Left ventricle myocardium superior (tissue), 1 donor: Measurements from ENCODE around the gene FLVCR2. TPM values are rescaled to one million over a fixed set of nuclear protein-coding genes. Genes with fewer than 3 reads are reported as not detected.
A peak's percentile ranks its signal among the peaks of the same experiment; 100 is the strongest.

Experiments used
- ATAC-seq: fragments of 200-7000 bp; cut with Tn5 transposase; one replicate; pipeline ENCODE4 v1.9.1; 2020; ENCODE audit warnings: mild to moderate bottlenecking, moderate library complexity
- DNase-seq: peaks from one replicate; pipeline ENCODE4 v3.0.0-alpha.2; 2020
- intact Hi-C: fragments of 100-400 bp; cut with micrococcal nuclease; formaldehyde crosslinking; loops from one replicate; pipeline ENCODE4 v1.11.0; 2022
- total RNA-seq: library from RNA; stranded (reverse); fragmentation: NEBNext Ultra II Directional; extraction: Animal tissue kit (Norgen Biotek cat#: 25700); gene quantifications from one replicate; pipeline ENCODE4 v1.2.1, GENCODE V29; 2021
- donor health status: DM: no; HTN: yes; CAD: no; lungs with severe emphysema.

FLVCR2 gene
- total RNA-seq, 1 donor from 2014 or later = 5.6 TPM

- DNase-seq (no peak), ATAC-seq (peak; percentile 26)
- intact Hi-C loops = no loop called here
Measured at GRCh38 chr14:75619548-75619947, 41.1 kb downstream of the FLVCR2 start.

GRCh38 chr14:75625034-75625433 is 46.6 kb downstream of the FLVCR2 start:
- ATAC-seq (no peak), DNase-seq (no peak)
- intact Hi-C loops = no loop called here

GRCh38 chr14:75626396-75626795 is 48.0 kb downstream of the FLVCR2 start:
- no peak for ATAC-seq
- intact Hi-C loops = no loop called here
- no peak for DNase-seq

- ATAC-seq = peak; percentile 51
- intact Hi-C loops = no loop called here
Measured at GRCh38 chr14:75626863-75627262, 48.4 kb downstream of the FLVCR2 start.

DNA sequence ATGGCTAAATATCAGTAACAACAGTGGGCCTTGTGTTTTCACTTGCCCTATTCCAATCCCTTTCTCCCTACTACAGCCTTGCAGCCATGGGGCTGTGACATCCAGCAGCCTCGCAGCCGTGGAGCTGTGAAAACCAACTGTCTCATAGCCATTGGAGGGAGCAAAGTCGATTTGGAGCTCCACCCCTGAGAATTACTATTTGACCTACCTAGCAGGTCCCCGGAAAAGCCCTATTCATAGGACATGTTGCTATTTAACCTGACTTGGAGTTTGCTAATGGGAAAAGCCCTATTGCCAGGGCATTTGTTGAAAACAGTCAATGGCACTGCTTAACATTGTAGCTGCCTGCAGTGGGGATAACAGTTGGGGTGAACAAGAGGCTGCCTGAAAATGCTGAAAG is 49.0 kb downstream of the FLVCR2 start:
- no peak for DNase-seq
- ATAC-seq = no peak
- intact Hi-C loops = no loop called here

More at GRCh38 chr14:75626863-75627262, 48.4 kb downstream of the FLVCR2 start:
- DNase-seq = no peak

DNA sequence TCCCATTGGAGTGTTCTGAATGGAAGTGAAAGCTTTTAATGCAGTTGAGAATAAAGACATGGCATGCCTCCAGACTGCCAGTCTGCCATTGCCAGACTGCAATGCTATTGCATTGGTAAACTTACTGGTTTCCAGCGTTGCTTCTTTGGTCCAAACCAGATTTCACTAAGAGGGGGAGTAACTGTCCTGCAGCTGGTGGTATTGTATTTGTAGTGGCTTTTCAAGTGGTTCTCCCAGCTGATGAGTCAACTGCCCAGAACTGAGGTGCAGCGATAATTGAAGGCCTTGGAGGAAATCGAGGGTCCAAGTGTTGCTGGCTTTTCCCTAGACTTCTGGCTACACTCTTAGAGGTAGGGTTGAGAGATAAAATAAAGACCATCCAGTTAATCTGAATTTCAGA is 50.4 kb downstream of the FLVCR2 start:
- intact Hi-C loops = no loop called here
- no peak for ATAC-seq
- DNase-seq = no peak

DNA sequence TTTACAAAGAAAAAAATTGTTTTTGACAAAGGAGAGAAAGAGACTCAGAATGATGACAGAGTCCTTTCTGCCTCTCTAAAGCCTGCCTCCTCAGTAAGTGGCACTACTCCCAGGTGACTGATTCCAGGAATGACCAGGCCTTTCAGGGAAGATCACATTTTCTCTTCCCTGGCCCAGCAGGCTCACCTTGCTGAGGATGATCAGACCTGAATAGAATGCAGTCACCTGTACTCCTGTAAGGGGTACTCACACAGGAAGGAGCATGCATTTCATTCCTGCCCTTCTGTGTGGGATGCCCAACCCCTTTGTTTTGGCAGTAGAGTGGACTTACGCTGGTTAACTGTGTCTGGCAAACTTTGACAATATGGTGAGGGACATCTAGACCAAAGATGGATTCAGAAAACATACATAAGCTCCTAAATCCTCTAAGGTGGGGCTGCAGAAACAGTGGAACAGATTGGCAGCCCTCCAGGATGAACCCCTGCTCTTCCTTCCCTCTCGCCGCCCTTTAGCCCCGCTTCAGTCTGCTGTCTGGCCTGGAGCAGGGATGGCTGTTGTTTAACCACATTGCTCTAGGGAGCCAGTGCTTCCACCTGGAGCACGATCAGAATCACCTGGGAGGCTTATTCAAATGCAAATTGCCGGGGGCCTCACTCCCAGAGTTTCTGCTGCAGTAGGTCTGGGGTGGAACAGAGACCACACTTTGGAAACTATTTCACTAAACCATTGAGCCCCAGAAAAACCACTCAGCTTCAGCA is 52.5 kb downstream of the FLVCR2 start:
- DNase-seq (no peak), ATAC-seq (no peak)
- intact Hi-C loops = no loop called here

DNA sequence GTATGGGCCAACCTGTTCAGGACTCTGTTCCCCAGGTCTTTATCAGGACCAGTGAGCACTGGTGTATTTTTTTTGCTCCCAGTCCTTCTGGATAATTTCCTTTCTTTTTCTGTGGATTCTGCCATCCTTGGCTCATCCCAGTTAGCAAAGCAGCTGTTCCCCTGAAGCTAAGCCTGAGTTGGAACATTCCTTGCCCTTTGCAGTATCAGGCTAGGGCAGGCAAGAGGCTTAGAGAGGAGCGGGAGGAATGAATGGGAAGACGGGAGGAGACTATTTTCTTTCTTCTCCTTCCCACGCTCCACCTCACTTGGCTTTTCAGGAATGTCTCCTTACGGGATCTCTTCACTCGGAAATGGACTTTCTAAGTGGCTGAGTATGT is 53.0 kb downstream of the FLVCR2 start:
- intact Hi-C loops = no loop called here
- DNase-seq (no peak), ATAC-seq (no peak)

- DNase-seq (no peak), ATAC-seq (no peak)
- intact Hi-C loops = no loop called here
Measured at GRCh38 chr14:75634848-75635247, 56.4 kb downstream of the FLVCR2 start.

- intact Hi-C loops = no loop called here
- DNase-seq (no peak), ATAC-seq (no peak)
Measured at GRCh38 chr14:75636100-75636692, 57.8 kb downstream of the FLVCR2 start.

DNA sequence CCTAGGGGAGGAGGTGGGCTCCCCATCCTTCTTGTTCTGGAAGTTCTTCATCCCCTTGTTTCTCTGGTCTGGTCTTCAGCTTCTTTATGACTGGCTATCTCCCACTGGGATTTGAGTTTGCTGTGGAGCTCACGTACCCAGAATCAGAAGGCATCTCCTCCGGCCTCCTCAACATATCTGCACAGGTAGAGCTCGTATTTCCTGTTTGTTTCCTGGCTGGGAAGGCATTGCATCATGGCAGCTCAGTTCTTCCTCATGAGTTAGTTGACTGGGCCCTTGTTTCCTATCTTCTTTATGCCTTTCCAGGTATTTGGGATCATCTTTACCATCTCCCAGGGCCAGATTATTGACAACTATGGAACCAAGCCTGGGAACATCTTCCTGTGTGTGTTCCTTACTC is 62.5 kb downstream of the FLVCR2 start:
- intact Hi-C loops = no loop called here
- DNase-seq = no peak
- no peak for ATAC-seq

GRCh38 chr14:75643985-75644384 is 65.6 kb downstream of the FLVCR2 start:
- intact Hi-C loops = no loop called here
- ATAC-seq (no peak), DNase-seq (no peak)

- intact Hi-C loops = no loop called here
- no peak for DNase-seq
Measured at GRCh38 chr14:75645056-75645455, 66.6 kb downstream of the FLVCR2 start.

GRCh38 chr14:75646762-75647161 is 68.3 kb downstream of the FLVCR2 start:
- intact Hi-C loops = no loop called here

More at GRCh38 chr14:75645056-75645455, 66.6 kb downstream of the FLVCR2 start:
- no peak for ATAC-seq

GRCh38 chr14:75647640-75648039 is 69.2 kb downstream of the FLVCR2 start:
- DNase-seq (peak; percentile 45), ATAC-seq (peak; percentile 69)
- intact Hi-C loops = loop anchor here (2.0 kb wide), 1 partner anchor 71 kb away; no protein-coding TSS in a partner anchor

More at GRCh38 chr14:75646762-75647161, 68.3 kb downstream of the FLVCR2 start:
- ATAC-seq = no peak
- no peak for DNase-seq

DNA sequence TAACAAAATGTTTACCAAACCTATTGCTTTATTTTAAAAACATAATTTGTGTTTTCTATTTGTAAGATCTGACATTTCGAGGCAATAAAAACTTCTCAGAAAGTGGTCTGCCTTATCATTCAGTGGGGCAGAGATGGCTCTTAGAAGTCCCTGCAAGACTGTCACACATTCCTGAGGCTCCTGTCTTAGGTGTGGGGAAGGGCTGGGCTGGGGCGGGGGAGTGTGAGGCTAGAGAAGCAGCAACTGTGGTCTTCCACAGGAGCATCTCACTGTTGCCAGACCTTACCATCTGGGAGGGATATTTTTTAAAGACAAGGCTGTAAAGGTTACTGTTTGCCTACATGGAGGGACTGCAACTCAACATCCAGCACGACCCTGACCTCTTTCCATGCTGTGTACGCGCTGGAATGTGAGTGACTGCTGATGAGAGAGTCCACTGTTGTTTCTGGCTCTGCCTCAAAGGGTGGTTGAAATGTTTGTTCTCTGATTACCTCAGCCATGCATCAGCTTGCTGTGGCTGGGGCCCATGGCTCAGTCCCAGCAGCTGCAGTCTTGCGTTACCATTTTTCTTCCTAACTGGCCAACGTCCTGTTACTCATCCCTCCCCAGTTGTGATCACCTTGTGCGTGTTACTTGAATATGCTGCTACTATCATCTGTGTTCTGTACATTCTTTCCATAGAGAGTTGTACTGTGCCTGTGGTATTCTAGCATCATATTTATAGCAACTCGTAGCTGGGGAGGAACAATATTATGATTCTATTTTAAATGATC is 69.8 kb downstream of the FLVCR2 start:
- intact Hi-C loops = loop anchor here (2.0 kb wide), 1 partner anchor 71 kb away; no protein-coding TSS in a partner anchor
- DNase-seq (peak; percentile 64), ATAC-seq (peak; percentile 92)

- DNase-seq (no peak), ATAC-seq (no peak)
- intact Hi-C loops = loop anchor here (2.0 kb wide), 1 partner anchor 73 kb away; no protein-coding TSS in a partner anchor
Measured at GRCh38 chr14:75649337-75649736, 70.9 kb downstream of the FLVCR2 start.

- intact Hi-C loops = loop anchor here (2.0 kb wide), 1 partner anchor 73 kb away; no protein-coding TSS in a partner anchor
- ATAC-seq = no peak
- no peak for DNase-seq
Measured at GRCh38 chr14:75649773-75650172, 71.4 kb downstream of the FLVCR2 start.

DNA sequence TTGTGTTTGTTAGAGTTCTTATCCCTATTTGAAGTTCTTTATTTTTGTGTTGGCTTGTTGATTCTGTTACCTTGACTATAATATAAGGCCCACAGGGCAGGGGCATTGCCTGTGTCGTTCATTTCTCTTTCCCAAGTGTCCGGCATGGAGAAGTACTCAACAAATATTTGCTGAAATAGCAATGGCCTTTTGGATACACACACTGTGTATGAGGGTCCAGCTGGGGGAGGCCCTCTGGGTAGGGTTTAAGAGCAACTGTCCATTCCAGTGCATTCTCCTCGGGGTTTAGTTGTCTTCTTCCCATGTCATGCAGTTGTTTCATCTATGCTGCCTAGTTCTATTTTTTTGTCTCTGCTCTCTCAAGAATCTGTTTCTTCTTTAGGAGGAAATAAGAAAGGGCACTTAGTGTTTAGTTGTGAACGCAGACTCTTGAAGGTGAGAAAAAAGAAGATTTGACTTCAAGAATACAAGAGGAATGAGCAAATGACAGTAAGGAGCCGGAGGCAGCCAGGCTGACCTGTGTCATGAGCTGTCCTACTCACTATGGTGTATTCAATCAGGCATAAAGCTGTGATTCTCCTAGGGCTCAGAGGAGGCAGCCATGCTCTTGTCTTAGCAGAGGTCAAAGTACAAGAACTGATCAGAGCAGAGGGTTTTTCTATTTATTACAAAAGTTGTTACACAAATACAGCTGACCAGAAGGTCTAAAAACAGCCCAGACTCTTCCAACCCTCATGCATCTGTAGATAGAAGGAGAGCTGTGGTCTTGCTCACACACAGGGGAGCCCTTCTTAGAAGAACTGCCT is 72.0 kb downstream of the FLVCR2 start:
- ATAC-seq = no peak
- intact Hi-C loops = no loop called here
- no peak for DNase-seq
